NCI-H2171 (cell line): ENCODE data around the gene CLDN1.

Source experiments
- DNase-seq: peaks from one replicate; lab custom pipeline; 2025; lab: John Stamatoyannopoulos, UW

The CLDN1 gene

GRCh38 chr3:190330936-190331734 lies 8.9 kb upstream of the CLDN1 start:
- DNase-seq: no peak

- DNase-seq: no peak
These were observed 4.7 kb upstream of the CLDN1 start for GRCh38 chr3:190326930-190327329.

- DNase-seq: no peak
These were observed 4.1 kb upstream of the CLDN1 start for GRCh38 chr3:190326361-190326760.

GRCh38 chr3:190325923-190326322 lies 3.7 kb upstream of the CLDN1 start:
- no peak for DNase-seq

GRCh38 chr3:190323246-190323626 lies 990 bp upstream of the CLDN1 start:
- no peak for DNase-seq

GRCh38 chr3:190322604-190323245 lies 479 bp upstream of the CLDN1 start:
- no peak for DNase-seq

- no peak for DNase-seq
These were observed 1.5 kb downstream of the CLDN1 start for GRCh38 chr3:190320594-190321362.

- no peak for DNase-seq
These were observed 2.6 kb downstream of the CLDN1 start for GRCh38 chr3:190319660-190320059.

GRCh38 chr3:190318666-190319065 lies 3.6 kb downstream of the CLDN1 start:
- DNase-seq: no peak

GRCh38 chr3:190314741-190315140 lies 7.5 kb downstream of the CLDN1 start:
- DNase-seq: no peak

- DNase-seq: no peak
These were observed 12.8 kb downstream of the CLDN1 start for GRCh38 chr3:190309414-190309813.

GRCh38 chr3:190308154-190308553 lies 14.1 kb downstream of the CLDN1 start:
- no peak for DNase-seq

GRCh38 chr3:190307164-190307545 lies 15.1 kb downstream of the CLDN1 start:
- DNase-seq: no peak

GRCh38 chr3:190306513-190307163 lies 15.6 kb downstream of the CLDN1 start:
- no peak for DNase-seq

- DNase-seq: no peak
These were observed 16.2 kb downstream of the CLDN1 start for GRCh38 chr3:190306026-190306425.

GRCh38 chr3:190305406-190305805 lies 16.8 kb downstream of the CLDN1 start:
- no peak for DNase-seq

- DNase-seq: no peak
These were observed 18.4 kb downstream of the CLDN1 start for GRCh38 chr3:190303884-190304283.

GRCh38 chr3:190302212-190302867 lies 19.9 kb downstream of the CLDN1 start:
- DNase-seq: no peak

- DNase-seq: no peak
These were observed 20.7 kb downstream of the CLDN1 start for GRCh38 chr3:190301591-190301990.

GRCh38 chr3:190299969-190300368 lies 22.3 kb downstream of the CLDN1 start:
- no peak for DNase-seq

- DNase-seq: no peak
These were observed 28.2 kb downstream of the CLDN1 start for GRCh38 chr3:190294030-190294429.

- no peak for DNase-seq
These were observed 28.6 kb downstream of the CLDN1 start for GRCh38 chr3:190293621-190294020.
